MM.1S (cell line): ENCODE measurements around the gene TLK1.

ENCODE experiments used
- DNase-seq: peaks from one replicate; pipeline ENCODE4 v3.0.0-alpha.2; 2015
- H2AFZ ChIP-seq: fragments of 300-600 bp; sonication (generic); 2 replicates; pipeline ENCODE4 v1.6.0; 2016; ENCODE audit warnings: antibody characterized with exemption, low read length
- H3F3A ChIP-seq: fragments of 300-600 bp; sonication (generic); 2 replicates; pipeline ENCODE4 v1.6.1; 2016; ENCODE audit warnings: mild to moderate bottlenecking, antibody characterized with exemption, low read length, moderate library complexity, mixed read lengths; ENCODE audit not compliant: insufficient read depth
- H3K27ac ChIP-seq: fragments of 300-600 bp; sonication (generic); 2 replicates; pipeline ENCODE4 v1.5.1; 2016; ENCODE audit warnings: mild to moderate bottlenecking, low read length
- H3K27me3 ChIP-seq: fragments of 300-600 bp; sonication (generic); replicated peaks from 2 replicates; pipeline ENCODE4 v1.6.0; 2016; ENCODE audit warnings: low read length; ENCODE audit not compliant: insufficient read depth
- H3K36me3 ChIP-seq: fragments of 300-600 bp; sonication (generic); replicated peaks from 2 replicates; pipeline ENCODE4 v1.6.1; 2016; ENCODE audit warnings: mild to moderate bottlenecking, low read length, mixed read lengths; ENCODE audit not compliant: insufficient read depth
- H3K4me1 ChIP-seq: fragments of 300-600 bp; sonication (generic); 2 replicates; pipeline ENCODE4 v1.6.1; 2016; ENCODE audit warnings: low read length, mixed read lengths
- H3K4me2 ChIP-seq: fragments of 300-600 bp; sonication (generic); 2 replicates; pipeline ENCODE4 v1.6.0; 2016; ENCODE audit warnings: low read depth, low read length
- H3K4me3 ChIP-seq: fragments of 300-600 bp; sonication (generic); 2 replicates; pipeline ENCODE4 v1.5.1; 2016; ENCODE audit warnings: low read length, mixed read lengths
- H3K79me2 ChIP-seq: fragments of 300-600 bp; sonication (generic); 2 replicates; pipeline ENCODE4 v1.6.1; 2016; ENCODE audit warnings: mixed run types, low read length, mixed read lengths
- H3K9ac ChIP-seq: fragments of 300-600 bp; sonication (generic); 2 replicates; pipeline ENCODE4 v1.6.1; 2016; ENCODE audit warnings: low read length, mixed read lengths
- H3K9me2 ChIP-seq: fragments of 300-600 bp; sonication (generic); replicated peaks from 2 replicates; pipeline ENCODE4 v1.6.1; 2016; ENCODE audit warnings: mild to moderate bottlenecking, low read length, mixed read lengths; ENCODE audit not compliant: insufficient read depth
- H3K9me3 ChIP-seq: fragments of 300-600 bp; sonication (generic); replicated peaks from 2 replicates; pipeline ENCODE4 v1.6.1; 2016; ENCODE audit warnings: mild to moderate bottlenecking, low read length, mixed read lengths; ENCODE audit not compliant: insufficient read depth
- H4K20me1 ChIP-seq: fragments of 300-600 bp; sonication (generic); 2 replicates; pipeline ENCODE4 v1.6.1; 2016; ENCODE audit warnings: mild to moderate bottlenecking, low read length, moderate library complexity, mixed read lengths; ENCODE audit not compliant: insufficient read depth
- EZH2 ChIP-seq: fragments of 300-600 bp; sonication (generic); optimal IDR thresholded peaks from 2 replicates; pipeline ENCODE3; 2017; ENCODE audit warnings: low read depth, mild to moderate bottlenecking, antibody characterized with exemption, low read length, mixed read lengths
- EZH2phosphoT487 ChIP-seq: fragments of 300-600 bp; sonication (generic); IDR thresholded peaks from 2 replicates; pipeline ENCODE4 v1.6.1; 2018; ENCODE audit warnings: antibody characterized with exemption, low read length
- TF ChIP-seq, protein P1 (sequence below): fragments of 300-600 bp; sonication (generic); IDR thresholded peaks from 2 replicates; pipeline ENCODE4 v1.5.1; 2016; ENCODE audit warnings: antibody characterized with exemption, low read length, mixed read lengths

The TLK1 gene

DNA sequence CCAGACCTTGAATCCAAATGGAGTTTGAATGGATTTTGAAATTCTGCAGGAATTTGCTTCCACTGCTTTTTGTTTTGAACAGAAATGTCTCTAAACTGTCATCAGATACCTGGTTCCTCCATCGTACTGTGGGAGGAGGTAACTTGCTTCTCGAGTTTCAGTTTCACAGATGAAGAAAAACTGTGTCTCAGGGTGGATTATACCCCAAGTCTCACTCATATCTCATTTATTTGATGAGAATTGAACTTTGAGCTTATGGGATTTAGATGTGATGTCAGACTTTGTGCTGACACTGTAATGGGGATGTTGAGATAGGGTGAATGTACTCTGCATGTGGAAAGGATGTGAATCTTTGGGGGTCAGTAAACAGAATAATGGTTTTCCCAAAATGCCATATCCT lies 124.2 kb downstream of the TLK1 start:
- Histone ChIP-seq H3K9ac (no peak overlapping the region), H4K20me1 (no peaks in the 10 kb centered on the region), H3K27ac (peak overlapping the region; percentile 14; the same call in 1 of the 2 replicates), H2AFZ (no peak overlapping the region), H3K9me3 (no peaks in the 10 kb centered on the region), H3K9me2 (no peaks in the 10 kb centered on the region), H3K4me3 (no peak overlapping the region), H3F3A (peaks cover 4% of the 10 kb centered on the region; the same call in 1 of the 2 replicates), H3K36me3 (no peaks in the 10 kb centered on the region; the same call in 1 of the 2 replicates), H3K4me2 (peak overlapping the region; percentile 22; the same call in 1 of the 2 replicates), H3K79me2 (peaks cover 18% of the 10 kb centered on the region), H3K4me1 (peaks cover 13% of the 10 kb centered on the region), H3K27me3 (no peaks in the 10 kb centered on the region)
- TF ChIP-seq EZH2, result no peak
- DNase-seq, result peak; percentile 53

DNA sequence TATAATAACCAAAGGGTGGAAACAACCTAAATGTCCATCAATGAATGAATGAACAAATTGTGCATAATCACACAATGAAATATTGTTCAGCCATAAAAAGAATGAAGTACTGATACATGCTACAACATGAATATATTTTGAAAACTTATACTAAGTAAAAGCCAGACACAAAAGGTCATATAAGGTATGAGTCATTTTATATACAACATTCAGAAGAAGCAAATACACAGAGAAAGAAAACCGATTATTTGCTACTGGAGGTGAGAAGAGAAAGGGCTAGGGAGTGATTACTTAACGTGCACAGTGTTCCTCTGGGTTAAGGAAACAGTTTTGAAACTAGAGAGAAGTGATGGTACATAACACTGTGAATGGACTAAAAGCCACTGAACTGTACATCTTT lies 126.4 kb downstream of the TLK1 start:
- TF ChIP-seq EZH2 (no peak), EZH2phosphoT487 (no peak)
- TF ChIP-seq, protein P1, sequence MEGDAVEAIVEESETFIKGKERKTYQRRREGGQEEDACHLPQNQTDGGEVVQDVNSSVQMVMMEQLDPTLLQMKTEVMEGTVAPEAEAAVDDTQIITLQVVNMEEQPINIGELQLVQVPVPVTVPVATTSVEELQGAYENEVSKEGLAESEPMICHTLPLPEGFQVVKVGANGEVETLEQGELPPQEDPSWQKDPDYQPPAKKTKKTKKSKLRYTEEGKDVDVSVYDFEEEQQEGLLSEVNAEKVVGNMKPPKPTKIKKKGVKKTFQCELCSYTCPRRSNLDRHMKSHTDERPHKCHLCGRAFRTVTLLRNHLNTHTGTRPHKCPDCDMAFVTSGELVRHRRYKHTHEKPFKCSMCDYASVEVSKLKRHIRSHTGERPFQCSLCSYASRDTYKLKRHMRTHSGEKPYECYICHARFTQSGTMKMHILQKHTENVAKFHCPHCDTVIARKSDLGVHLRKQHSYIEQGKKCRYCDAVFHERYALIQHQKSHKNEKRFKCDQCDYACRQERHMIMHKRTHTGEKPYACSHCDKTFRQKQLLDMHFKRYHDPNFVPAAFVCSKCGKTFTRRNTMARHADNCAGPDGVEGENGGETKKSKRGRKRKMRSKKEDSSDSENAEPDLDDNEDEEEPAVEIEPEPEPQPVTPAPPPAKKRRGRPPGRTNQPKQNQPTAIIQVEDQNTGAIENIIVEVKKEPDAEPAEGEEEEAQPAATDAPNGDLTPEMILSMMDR, result no peak
- Histone ChIP-seq H3K36me3 (no peaks in the 10 kb centered on the region), H3K4me3 (no peak overlapping the region), H3K79me2 (peaks cover 18% of the 10 kb centered on the region), H3K27ac (no peak overlapping the region), H3K27me3 (no peaks in the 10 kb centered on the region), H3K4me2 (no peak overlapping the region), H2AFZ (no peak overlapping the region), H3K9me3 (no peaks in the 10 kb centered on the region), H4K20me1 (no peaks in the 10 kb centered on the region), H3K9me2 (no peaks in the 10 kb centered on the region), H3K4me1 (peaks cover 9% of the 10 kb centered on the region), H3F3A (peaks cover 4% of the 10 kb centered on the region; the same call in 1 of the 2 replicates), H3K9ac (no peak overlapping the region)
- DNase-seq, result no peak

DNA sequence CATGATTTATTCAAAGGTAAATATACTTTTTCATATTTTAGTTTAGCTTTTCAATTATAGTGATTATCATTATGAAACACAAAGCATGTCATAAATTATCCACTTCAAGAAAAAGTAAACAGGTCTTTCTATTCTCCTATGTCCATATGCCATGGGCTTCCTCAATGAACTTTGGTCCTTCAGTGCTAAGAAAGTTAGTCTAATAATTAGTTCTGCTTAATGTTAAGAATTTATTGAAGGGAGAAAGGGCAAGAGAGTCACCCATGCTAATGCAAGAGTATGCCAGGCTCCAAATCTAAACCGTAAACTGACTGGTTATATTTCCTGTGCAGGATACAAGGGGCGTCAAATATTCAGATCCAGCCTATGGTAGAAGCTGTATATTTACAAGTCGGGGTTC lies 135.5 kb downstream of the TLK1 start:
- H3K36me3 ChIP-seq, result no peaks in the 10 kb centered on the region
- no peaks in the 10 kb centered on the region for H3K27me3 ChIP-seq

DNA sequence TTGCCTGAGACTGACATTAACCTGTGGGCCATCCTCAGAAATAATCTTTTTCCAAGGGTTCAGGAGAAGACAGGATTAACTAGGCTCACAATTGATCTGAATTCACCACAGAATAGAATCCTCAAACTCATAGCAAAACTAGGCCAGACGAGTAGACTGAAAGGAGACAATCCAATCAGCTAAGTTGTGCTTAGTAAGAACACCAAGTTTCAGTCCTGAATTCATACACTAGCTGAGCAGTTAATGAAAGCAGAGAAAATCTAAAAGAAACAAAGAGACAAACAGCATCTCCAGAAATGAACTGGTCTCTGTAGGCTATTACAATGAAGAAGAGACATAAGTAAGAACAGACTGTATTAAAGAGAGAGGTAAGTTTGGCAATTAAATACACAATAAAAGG lies 142.2 kb downstream of the TLK1 start:
- no peaks in the 10 kb centered on the region for H3K4me1 ChIP-seq

More for the DNA sequence above, 135.5 kb downstream of the TLK1 start:
- Histone ChIP-seq H3K27ac (no peak overlapping the region), H3F3A (no peaks in the 10 kb centered on the region), H2AFZ (no peak overlapping the region), H3K4me3 (no peak overlapping the region), H4K20me1 (no peaks in the 10 kb centered on the region), H3K9me3 (no peaks in the 10 kb centered on the region), H3K9ac (no peak overlapping the region), H3K4me2 (no peak overlapping the region), H3K4me1 (no peaks in the 10 kb centered on the region), H3K79me2 (no peaks in the 10 kb centered on the region), H3K9me2 (no peaks in the 10 kb centered on the region)
- no peak for DNase-seq
- TF ChIP-seq EZH2, result no peak
- TF ChIP-seq, protein P1, result no peak
- TF ChIP-seq EZH2phosphoT487, result no peak

More for the DNA sequence above, 142.2 kb downstream of the TLK1 start:
- no peaks in the 10 kb centered on the region for H3K9me2 ChIP-seq
- no peaks in the 10 kb centered on the region for H3F3A ChIP-seq
- H3K9ac ChIP-seq, result no peak overlapping the region
- no peak for DNase-seq
- H3K27me3 ChIP-seq, result no peaks in the 10 kb centered on the region
- H3K4me2 ChIP-seq, result no peak overlapping the region
- no peak overlapping the region for H3K27ac ChIP-seq
- TF ChIP-seq, protein P1, result no peak
- TF ChIP-seq EZH2phosphoT487 (no peak), EZH2 (no peak)
- H2AFZ ChIP-seq, result no peak overlapping the region
- no peaks in the 10 kb centered on the region for H4K20me1 ChIP-seq
- no peaks in the 10 kb centered on the region for H3K79me2 ChIP-seq
- no peak overlapping the region for H3K4me3 ChIP-seq
- H3K9me3 ChIP-seq, result no peaks in the 10 kb centered on the region
- no peaks in the 10 kb centered on the region for H3K36me3 ChIP-seq
